WTC11 (cell line): ENCODE data around the gene TM9SF4. TPM values are rescaled to one million over a fixed set of nuclear protein-coding genes. Genes with fewer than 3 reads are reported as not detected.

ENCODE experiments used
- ATAC-seq: fragments of 200-7000 bp; cut with Tn5 transposase; 2 replicates; pipeline ENCODE4 v1.10.0; 2021; ENCODE audit warnings: mild to moderate bottlenecking, moderate library complexity
- CTCF ChIA-PET: fragments of 300-600 bp; sonication (Branson Sonifier 250); formaldehyde crosslinking; loops from one replicate; lab custom pipeline; 2021; ENCODE audit warnings: antibody characterized with exemption; lab: Charles Lee
- POLR2A ChIA-PET: fragments of 350-600 bp; sonication (Branson Sonifier 250); formaldehyde crosslinking; loops from one replicate; lab custom pipeline; 2021; ENCODE audit warnings: antibody characterized with exemption; lab: Charles Lee
- DNase-seq: peaks from one replicate; pipeline ENCODE4 v3.0.0; 2021; ENCODE audit warnings: low spot score
- H3K27ac Mint-ChIP-seq: 2 replicates; pipeline ENCODE4 v1.8.0; 2021; ENCODE audit warnings: mixed read lengths
- H3K27me3 Mint-ChIP-seq: 2 replicates; pipeline ENCODE4 v1.8.0; 2021; ENCODE audit warnings: low read depth, mild to moderate bottlenecking, moderate library complexity, mixed read lengths
- H3K36me3 Mint-ChIP-seq: 2 replicates; pipeline ENCODE4 v1.8.0; 2021; ENCODE audit warnings: mixed read lengths
- H3K4me1 Mint-ChIP-seq: 2 replicates; pipeline ENCODE4 v1.8.0; 2022; ENCODE audit warnings: mixed read lengths
- H3K4me3 Mint-ChIP-seq: 2 replicates; pipeline ENCODE4 v1.8.0; 2021; ENCODE audit warnings: mild to moderate bottlenecking, moderate library complexity, mixed read lengths
- H3K9me3 Mint-ChIP-seq: 2 replicates; pipeline ENCODE4 v1.8.0; 2021; ENCODE audit warnings: mixed read lengths
- ARID4B ChIP-seq: sonication (generic); formaldehyde crosslinking; IDR thresholded peaks from 2 replicates; pipeline ENCODE4 v1.8.0; 2023; ENCODE audit warnings: missing genetic modification reagents, mild to moderate bottlenecking, borderline replicate concordance
- ATF2 ChIP-seq: sonication (generic); formaldehyde crosslinking; IDR thresholded peaks from 2 replicates; pipeline ENCODE4 v1.8.1; 2022; ENCODE audit warnings: low read depth, missing genetic modification reagents, borderline replicate concordance
- CBFB ChIP-seq: sonication (generic); formaldehyde crosslinking; IDR thresholded peaks from 2 replicates; pipeline ENCODE4 v1.8.1; 2022; ENCODE audit warnings: mild to moderate bottlenecking, low read depth, missing genetic modification reagents
- CREB1 ChIP-seq: sonication (generic); formaldehyde crosslinking; IDR thresholded peaks from 2 replicates; pipeline ENCODE4 v1.8.0; 2023; ENCODE audit warnings: mild to moderate bottlenecking, missing genetic modification reagents
- E2F1 ChIP-seq: sonication (generic); formaldehyde crosslinking; IDR thresholded peaks from 2 replicates; pipeline ENCODE4 v1.8.0; 2022; ENCODE audit warnings: mild to moderate bottlenecking, missing genetic modification reagents
- EMX1 ChIP-seq: fragments of 250-450 bp; sonication (Bioruptor Pico); IDR thresholded peaks from 2 replicates; pipeline ENCODE4 v1.8.0; 2021; ENCODE audit warnings: mild to moderate bottlenecking
- FOXP1 ChIP-seq: sonication (generic); formaldehyde crosslinking; IDR thresholded peaks from 2 replicates; pipeline ENCODE4 v1.8.0; 2022; ENCODE audit warnings: missing genetic modification reagents, mild to moderate bottlenecking, moderate library complexity, borderline replicate concordance
- FOXP4 ChIP-seq: sonication (generic); formaldehyde crosslinking; IDR thresholded peaks from 2 replicates; pipeline ENCODE4 v1.8.0; 2022; ENCODE audit warnings: mild to moderate bottlenecking, missing genetic modification reagents
- GRHL2 ChIP-seq: fragments of 250-450 bp; sonication (Bioruptor Pico); IDR thresholded peaks from 2 replicates; pipeline ENCODE4 v1.8.0; 2022; ENCODE audit warnings: mild to moderate bottlenecking, moderate library complexity; ENCODE audit not compliant: insufficient replicate concordance, severe bottlenecking
- JAZF1 ChIP-seq: fragments of 250-450 bp; sonication (Bioruptor Pico); IDR thresholded peaks from 2 replicates; pipeline ENCODE4 v1.9.0; 2021; ENCODE audit warnings: moderate library complexity, mild to moderate bottlenecking, inconsistent platforms
- JUN ChIP-seq: sonication (generic); formaldehyde crosslinking; IDR thresholded peaks from 2 replicates; pipeline ENCODE4 v1.8.0; 2023; ENCODE audit warnings: mild to moderate bottlenecking, missing genetic modification reagents
- NFE2L1 ChIP-seq: sonication (generic); formaldehyde crosslinking; IDR thresholded peaks from 2 replicates; pipeline ENCODE4 v1.8.1; 2023; ENCODE audit warnings: missing genetic modification reagents
- NR3C1 ChIP-seq: sonication (generic); formaldehyde crosslinking; conservative IDR thresholded peaks from 2 replicates; pipeline ENCODE4 v1.8.1; 2023; ENCODE audit warnings: low read depth, mild to moderate bottlenecking, missing genetic modification reagents
- OVOL2 ChIP-seq: fragments of 250-450 bp; sonication (Bioruptor Pico); IDR thresholded peaks from 2 replicates; pipeline ENCODE4 v1.9.0; 2021; ENCODE audit warnings: mild to moderate bottlenecking, borderline replicate concordance
- RORB ChIP-seq: fragments of 250-450 bp; sonication (Bioruptor Pico); IDR thresholded peaks from 2 replicates; pipeline ENCODE4 v1.9.0; 2021; ENCODE audit warnings: mild to moderate bottlenecking
- SMAD3 ChIP-seq: sonication (generic); formaldehyde crosslinking; IDR thresholded peaks from 2 replicates; pipeline ENCODE4 v1.8.0; 2022; ENCODE audit warnings: missing genetic modification reagents, mild to moderate bottlenecking, borderline replicate concordance
- TP53 ChIP-seq: sonication (generic); formaldehyde crosslinking; IDR thresholded peaks from 2 replicates; pipeline ENCODE4 v1.8.1; 2023; ENCODE audit warnings: mild to moderate bottlenecking, missing genetic modification reagents
- ZNF138 ChIP-seq: sonication (generic); formaldehyde crosslinking; conservative IDR thresholded peaks from 2 replicates; pipeline ENCODE4 v1.8.1; 2022; ENCODE audit warnings: mild to moderate bottlenecking, moderate library complexity, missing genetic modification reagents
- ZNF219 ChIP-seq: sonication (generic); formaldehyde crosslinking; IDR thresholded peaks from 2 replicates; pipeline ENCODE4 v1.8.0; 2023; ENCODE audit warnings: missing genetic modification reagents, mild to moderate bottlenecking, borderline replicate concordance
- ZNF232 ChIP-seq: sonication (generic); formaldehyde crosslinking; IDR thresholded peaks from 2 replicates; pipeline ENCODE4 v1.8.0; 2022; ENCODE audit warnings: mild to moderate bottlenecking, missing genetic modification reagents
- ZNF317 ChIP-seq: sonication (generic); formaldehyde crosslinking; IDR thresholded peaks from 2 replicates; pipeline ENCODE4 v1.8.1; 2023; ENCODE audit warnings: low read depth, mild to moderate bottlenecking, moderate library complexity, missing genetic modification reagents, borderline replicate concordance
- ZNF416 ChIP-seq: fragments of 250-450 bp; sonication (Bioruptor Pico); IDR thresholded peaks from 2 replicates; pipeline ENCODE4 v1.9.0; 2021; ENCODE audit warnings: mild to moderate bottlenecking, inconsistent platforms
- ZNF423 ChIP-seq: fragments of 250-450 bp; sonication (Bioruptor Pico); IDR thresholded peaks from 2 replicates; pipeline ENCODE4 v2.1.2; 2022; ENCODE audit warnings: mild to moderate bottlenecking, moderate library complexity
- ZSCAN18 ChIP-seq: fragments of 250-450 bp; sonication (Bioruptor Pico); IDR thresholded peaks from 2 replicates; pipeline ENCODE4 v2.1.2; 2022; ENCODE audit warnings: mild to moderate bottlenecking, moderate library complexity
- total RNA-seq: library from RNA; stranded (reverse); gene quantifications from 3 replicates; pipeline ENCODE4 v1.2.3, GENCODE V29; 2021

The TM9SF4 gene
- total RNA-seq, 1 experiment from 2014 or later = 44.8 TPM

- H3K9me3 Mint-ChIP-seq = no peaks in the 10 kb centered on the region
- no peaks in the 10 kb centered on the region for H3K36me3 Mint-ChIP-seq
- ChIA-PET POLR2A (interaction anchor here (0.7 kb wide), 1 partner anchor 241 kb away, joined by 3 read pairs; no protein-coding TSS in a partner anchor), CTCF (interaction anchor here (1.6 kb wide), 1 partner anchor 13 kb away, joined by 5 read pairs; no protein-coding TSS in a partner anchor)
- no peaks in the 10 kb centered on the region; the same call in 1 of the 2 replicates for H3K27me3 Mint-ChIP-seq
- TF ChIP-seq RORB (CRISPR knock-in tag) (no peak), JAZF1 (CRISPR knock-in tag) (no peak), FOXP4 (CRISPR knock-in tag) (no peak), ZNF219 (no peak), JUN (CRISPR knock-in tag) (no peak), ZNF232 (CRISPR knock-in tag) (no peak), EMX1 (CRISPR knock-in tag) (no peak), ATF2 (no peak), OVOL2 (no peak), ZNF138 (CRISPR knock-in tag) (no peak), FOXP1 (CRISPR knock-in tag) (no peak), ZNF317 (no peak), ZNF416 (no peak), GRHL2 (CRISPR knock-in tag) (no peak), NR3C1 (CRISPR knock-in tag) (no peak), SMAD3 (CRISPR knock-in tag) (no peak)
- H3K27ac Mint-ChIP-seq = no peak overlapping the region
- no peak for DNase-seq
- no peak for ATAC-seq
- 0 out of 2 replicates have a peak, but pooled peaks cover 4% of the 10 kb centered on the region for H3K4me1 Mint-ChIP-seq
- H3K4me3 Mint-ChIP-seq = no peak overlapping the region
Observed at GRCh38 chr20:32078322-32078721, 31.2 kb upstream of the TM9SF4 start.

GRCh38 chr20:32078791-32079190 is 30.7 kb upstream of the TM9SF4 start:
- H3K27ac Mint-ChIP-seq = no peak overlapping the region
- ATAC-seq = no peak
- ChIA-PET POLR2A (no interaction called here), CTCF (interaction anchor here (0.5 to 1.6 kb wide), 3 partner anchors 12 to 59 kb away, joined by 4 to 5 read pairs (median 4); no protein-coding TSS in a partner anchor)
- no peak for DNase-seq
- no peaks in the 10 kb centered on the region; the same call in 1 of the 2 replicates for H3K27me3 Mint-ChIP-seq
- no peak overlapping the region for H3K4me3 Mint-ChIP-seq
- no peaks in the 10 kb centered on the region for H3K9me3 Mint-ChIP-seq
- H3K36me3 Mint-ChIP-seq = no peaks in the 10 kb centered on the region
- 0 out of 2 replicates have a peak, but pooled peaks cover 4% of the 10 kb centered on the region for H3K4me1 Mint-ChIP-seq
- TF ChIP-seq ZNF423 (CRISPR knock-in tag) (no peak), CREB1 (CRISPR knock-in tag) (no peak), GRHL2 (CRISPR knock-in tag) (no peak), CBFB (CRISPR knock-in tag) (no peak), E2F1 (CRISPR knock-in tag) (no peak), TP53 (CRISPR knock-in tag) (no peak), NFE2L1 (no peak), ARID4B (no peak), ZSCAN18 (no peak), ZNF416 (no peak)
